ENCODE results near the gene CIDEB. TPM values are rescaled to one million over a fixed set of nuclear protein-coding genes. Genes with fewer than 3 reads are reported as not detected.

Gene CIDEB
- total RNA-seq, 1 donor from 2014 or later = not detected

GRCh38 chr14:24342889-24343288 lies 35.1 kb upstream of the CIDEB start:
- Mint-ChIP-seq H3K36me3 (ENCODE audit: unreplicated experiment) (no peaks in the 10 kb centered on the region), H3K9me3 (ENCODE audit: unreplicated experiment) (no peaks in the 10 kb centered on the region), H3K4me1 (ENCODE audit: unreplicated experiment) (peaks cover 3% of the 10 kb centered on the region), H3K4me3 (ENCODE audit: unreplicated experiment) (no peak overlapping the region), H3K27me3 (ENCODE audit: unreplicated experiment) (peaks cover 53% of the 10 kb centered on the region), H3K27ac (ENCODE audit: unreplicated experiment) (no peak overlapping the region)
- no peak for DNase-seq (ENCODE audit: extremely low spot score, unreplicated experiment)
- no peak for TF ChIP-seq CTCF (IDR thresholded peaks at IDR 0.05)

GRCh38 chr14:24340606-24341005 lies 32.8 kb upstream of the CIDEB start:
- H3K4me3 Mint-ChIP-seq (ENCODE audit: unreplicated experiment) = no peak overlapping the region
- TF ChIP-seq CTCF (IDR thresholded peaks at IDR 0.05) = no peak
- H3K9me3 Mint-ChIP-seq (ENCODE audit: unreplicated experiment) = no peaks in the 10 kb centered on the region
- peaks cover 41% of the 10 kb centered on the region for H3K27me3 Mint-ChIP-seq (ENCODE audit: unreplicated experiment)
- H3K36me3 Mint-ChIP-seq (ENCODE audit: unreplicated experiment) = no peaks in the 10 kb centered on the region
- no peak for DNase-seq (ENCODE audit: extremely low spot score, unreplicated experiment)
- H3K27ac Mint-ChIP-seq (ENCODE audit: unreplicated experiment) = no peak overlapping the region
- peaks cover 15% of the 10 kb centered on the region for H3K4me1 Mint-ChIP-seq (ENCODE audit: unreplicated experiment)

GRCh38 chr14:24339284-24340151 lies 31.7 kb upstream of the CIDEB start, which contains the start of gene RIPK3:
TSS of gene RIPK3 (minus strand) at chr14:24339991. CDS start at chr14:24339826, 165 bp downstream.
- no peak within 1 kb of the TSS for H3K27ac Mint-ChIP-seq (ENCODE audit: unreplicated experiment)
- H3K36me3 Mint-ChIP-seq (ENCODE audit: unreplicated experiment) = no peaks in the 10 kb centered on the region
- H3K9me3 Mint-ChIP-seq (ENCODE audit: unreplicated experiment) = no peaks in the 10 kb centered on the region
- no peak for DNase-seq (ENCODE audit: extremely low spot score, unreplicated experiment)
- no peak for TF ChIP-seq CTCF (IDR thresholded peaks at IDR 0.05)
- H3K4me1 Mint-ChIP-seq (ENCODE audit: unreplicated experiment) = peaks cover 22% of the 10 kb centered on the region
- peaks cover 31% of the 10 kb centered on the region for H3K27me3 Mint-ChIP-seq (ENCODE audit: unreplicated experiment)
- peak within 1 kb of the TSS; percentile 46 for H3K4me3 Mint-ChIP-seq (ENCODE audit: unreplicated experiment)

GRCh38 chr14:24338843-24339242 lies 31.1 kb upstream of the CIDEB start:
- no peaks in the 10 kb centered on the region for H3K36me3 Mint-ChIP-seq (ENCODE audit: unreplicated experiment)
- TF ChIP-seq CTCF (IDR thresholded peaks at IDR 0.05) = no peak
- no peak overlapping the region for H3K4me3 Mint-ChIP-seq (ENCODE audit: unreplicated experiment)
- peaks cover 27% of the 10 kb centered on the region for H3K27me3 Mint-ChIP-seq (ENCODE audit: unreplicated experiment)
- H3K4me1 Mint-ChIP-seq (ENCODE audit: unreplicated experiment) = peaks cover 27% of the 10 kb centered on the region
- H3K9me3 Mint-ChIP-seq (ENCODE audit: unreplicated experiment) = no peaks in the 10 kb centered on the region
- no peak overlapping the region for H3K27ac Mint-ChIP-seq (ENCODE audit: unreplicated experiment)
- no peak for DNase-seq (ENCODE audit: extremely low spot score, unreplicated experiment)

GRCh38 chr14:24337824-24338175 lies 30.0 kb upstream of the CIDEB start:
- Mint-ChIP-seq H3K4me1 (ENCODE audit: unreplicated experiment) (peaks cover 33% of the 10 kb centered on the region), H3K4me3 (ENCODE audit: unreplicated experiment) (no peak overlapping the region), H3K9me3 (ENCODE audit: unreplicated experiment) (no peaks in the 10 kb centered on the region), H3K27me3 (ENCODE audit: unreplicated experiment) (peaks cover 23% of the 10 kb centered on the region), H3K27ac (ENCODE audit: unreplicated experiment) (no peak overlapping the region), H3K36me3 (ENCODE audit: unreplicated experiment) (no peaks in the 10 kb centered on the region)
- no peak for DNase-seq (ENCODE audit: extremely low spot score, unreplicated experiment)
- no peak for TF ChIP-seq CTCF (IDR thresholded peaks at IDR 0.05)

Data from osteocyte (in vitro differentiated cells).